ENCODE results near the gene FBLIM1. TPM values are rescaled to one million over a fixed set of nuclear protein-coding genes. Genes with fewer than 3 reads are reported as not detected.

FBLIM1 gene
- total and polyA plus RNA-seq, 2 donors: 1.6 to 10.3 TPM

DNA sequence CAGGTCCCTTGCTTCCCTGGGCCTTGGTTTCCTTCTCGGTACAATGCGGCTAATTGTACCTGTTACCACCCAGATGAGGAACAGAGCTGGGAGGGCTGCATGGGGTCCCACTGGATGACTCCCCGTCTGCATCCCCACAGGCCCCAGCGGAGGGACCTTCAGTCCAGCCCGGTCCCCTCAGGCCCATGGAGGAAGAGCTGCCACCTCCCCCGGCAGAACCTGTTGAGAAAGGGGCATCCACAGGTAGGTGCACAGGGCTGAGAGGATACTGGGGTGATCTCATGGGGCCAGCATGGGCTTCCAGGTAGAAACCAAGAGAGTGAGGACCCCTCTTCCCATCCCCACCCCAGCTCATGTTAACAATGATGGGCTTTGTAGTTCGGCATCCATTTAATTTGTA lies 9.8 kb downstream of the FBLIM1 start:
- H3K4me1 ChIP-seq (ENCODE audit: control insufficient read depth in 2 of 2, insufficient read depth in 2 of 2, low read length in 2 of 2): no peaks in the 10 kb centered on the region
- 98% methylated on average over 7 of the region's 7 CpGs for WGBS

DNA sequence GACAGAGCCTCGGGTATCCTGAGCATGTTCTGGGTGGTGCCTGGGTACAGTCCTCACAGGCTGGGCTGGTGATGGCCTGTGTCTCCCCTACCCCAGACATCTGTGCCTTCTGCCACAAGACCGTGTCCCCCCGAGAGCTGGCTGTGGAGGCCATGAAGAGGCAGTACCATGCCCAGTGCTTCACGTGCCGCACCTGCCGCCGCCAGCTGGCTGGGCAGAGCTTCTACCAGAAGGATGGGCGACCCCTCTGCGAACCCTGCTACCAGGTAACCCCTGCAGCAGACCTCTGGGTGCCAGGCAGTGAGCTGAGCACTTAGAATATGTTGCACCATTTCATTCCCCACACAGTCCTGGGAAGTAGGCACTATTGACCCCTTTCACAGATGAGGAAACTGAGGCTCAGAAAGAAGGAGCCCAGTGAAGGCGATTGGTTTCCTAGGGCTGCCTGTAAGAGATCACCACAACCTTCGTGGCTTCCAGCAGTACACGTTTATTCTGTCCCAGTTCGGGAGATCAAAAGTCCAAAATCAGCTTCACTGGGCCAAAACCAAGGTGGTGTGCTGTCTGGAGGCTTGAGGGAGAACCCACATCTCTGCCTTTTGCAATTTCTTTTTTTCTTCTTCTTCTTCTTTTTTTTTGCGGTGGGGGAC lies 11.8 kb downstream of the FBLIM1 start:
- Histone ChIP-seq H3K27me3 (ENCODE audit: control insufficient read depth in 2 of 2, insufficient read depth in 1 of 2, low read length in 1 of 2) (peaks cover 0 to 2% of the 10 kb centered on the region in 2 donors), H3K27ac (ENCODE audit: low read depth in 1 of 2, low read length in 1 of 2) (no peak overlapping the region), H3K36me3 (ENCODE audit: control insufficient read depth in 2 of 2, insufficient read depth in 2 of 2, low read length in 1 of 2) (no peaks in the 10 kb centered on the region), H3K4me1 (ENCODE audit: control insufficient read depth in 2 of 2, insufficient read depth in 2 of 2, low read length in 2 of 2) (no peaks in the 10 kb centered on the region), H3K9me3 (ENCODE audit: control insufficient read depth in 2 of 2, insufficient read depth in 1 of 2, low read length in 1 of 2) (no peaks in the 10 kb centered on the region), H3K4me3 (ENCODE audit: low read length in 2 of 2) (no peak overlapping the region)
- 94% methylated on average over 14 of the region's 14 CpGs for WGBS
- DNase-seq (ENCODE audit: low read depth in 6 of 9, low spot score in 9 of 9): no peak

More for the DNA sequence above, 9.8 kb downstream of the FBLIM1 start:
- Histone ChIP-seq H3K4me3 (ENCODE audit: low read length in 2 of 2) (no peak overlapping the region), H3K27me3 (ENCODE audit: control insufficient read depth in 2 of 2, insufficient read depth in 1 of 2, low read length in 1 of 2) (peaks cover 0 to 7% of the 10 kb centered on the region in 2 donors), H3K9me3 (ENCODE audit: control insufficient read depth in 2 of 2, insufficient read depth in 1 of 2, low read length in 1 of 2) (no peaks in the 10 kb centered on the region), H3K27ac (ENCODE audit: low read depth in 1 of 2, low read length in 1 of 2) (no peak overlapping the region), H3K36me3 (ENCODE audit: control insufficient read depth in 2 of 2, insufficient read depth in 2 of 2, low read length in 1 of 2) (no peaks in the 10 kb centered on the region)
- no peak for DNase-seq (ENCODE audit: low read depth in 6 of 9, low spot score in 9 of 9)

DNA sequence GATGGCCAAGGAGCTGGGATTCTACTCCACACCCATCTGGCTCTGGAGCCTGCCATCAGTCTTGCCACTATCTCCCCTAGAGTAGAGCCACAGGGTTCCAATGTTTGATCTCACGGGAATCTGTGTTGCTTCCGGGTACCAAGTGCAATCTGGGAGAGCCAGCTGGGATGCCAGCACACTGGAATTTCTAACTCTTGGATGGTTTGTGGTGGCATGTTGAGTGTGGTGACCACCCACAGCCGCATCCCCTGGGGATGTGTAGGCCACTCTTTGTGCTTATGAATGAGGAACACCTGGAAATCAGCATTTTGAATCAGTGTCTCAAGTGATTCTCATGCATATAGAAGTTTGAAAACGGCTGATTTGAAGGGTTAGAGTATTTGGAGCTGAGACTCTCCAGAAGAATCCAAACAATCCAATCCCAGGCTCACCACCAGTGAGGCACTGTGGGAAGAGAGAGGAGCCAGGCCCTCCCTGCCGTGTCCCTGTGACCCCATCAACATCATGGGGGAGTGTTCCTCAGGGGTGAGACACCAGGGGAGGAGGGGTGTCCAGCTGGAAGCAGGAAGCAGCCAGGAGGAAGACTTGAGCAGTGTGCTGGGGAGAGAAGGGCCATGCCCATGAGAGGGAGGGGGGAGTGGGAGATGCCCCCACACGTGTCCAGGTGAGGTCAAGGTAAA lies 13.4 kb downstream of the FBLIM1 start:
- WGBS: 91% methylated on average over 6 of the region's 6 CpGs
- no peak overlapping the region for H3K27ac ChIP-seq (ENCODE audit: low read depth in 1 of 2, low read length in 1 of 2)

DNA sequence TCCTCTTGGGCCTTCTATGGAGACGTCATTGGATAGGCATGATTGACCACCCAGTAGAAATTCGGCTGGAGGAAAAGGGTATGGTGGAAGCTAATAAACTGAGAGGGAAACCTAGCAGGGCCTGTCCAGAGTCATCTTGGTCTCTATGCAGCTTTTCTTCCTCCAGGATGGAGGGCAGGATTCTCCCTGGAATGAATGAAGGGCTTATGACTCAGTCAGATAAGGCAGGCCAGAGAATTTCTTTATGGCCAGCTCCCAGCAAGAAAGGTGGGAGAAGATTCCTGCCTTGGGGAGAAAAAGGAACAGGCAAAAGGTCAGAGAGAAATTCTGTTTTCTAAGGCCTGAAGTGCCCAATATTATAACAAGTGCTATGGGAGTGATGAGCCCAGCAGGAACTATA lies 17.1 kb downstream of the FBLIM1 start:
- Histone ChIP-seq H3K27me3 (ENCODE audit: control insufficient read depth in 2 of 2, insufficient read depth in 1 of 2, low read length in 1 of 2) (peaks cover 0 to 2% of the 10 kb centered on the region in 2 donors), H3K4me1 (ENCODE audit: control insufficient read depth in 2 of 2, insufficient read depth in 2 of 2, low read length in 2 of 2) (no peaks in the 10 kb centered on the region), H3K4me3 (ENCODE audit: low read length in 2 of 2) (no peak overlapping the region), H3K36me3 (ENCODE audit: control insufficient read depth in 2 of 2, insufficient read depth in 2 of 2, low read length in 1 of 2) (no peaks in the 10 kb centered on the region), H3K9me3 (ENCODE audit: control insufficient read depth in 2 of 2, insufficient read depth in 1 of 2, low read length in 1 of 2) (no peaks in the 10 kb centered on the region), H3K27ac (ENCODE audit: low read depth in 1 of 2, low read length in 1 of 2) (no peak overlapping the region)
- no peak for DNase-seq (ENCODE audit: low read depth in 6 of 9, low spot score in 9 of 9)
- WGBS: 95% methylated on average over 2 of the region's 2 CpGs

More for the DNA sequence above, 13.4 kb downstream of the FBLIM1 start:
- peaks cover 0 to 2% of the 10 kb centered on the region in 2 donors for H3K27me3 ChIP-seq (ENCODE audit: control insufficient read depth in 2 of 2, insufficient read depth in 1 of 2, low read length in 1 of 2)
- DNase-seq (ENCODE audit: low read depth in 6 of 9, low spot score in 9 of 9): no peak
- no peaks in the 10 kb centered on the region for H3K9me3 ChIP-seq (ENCODE audit: control insufficient read depth in 2 of 2, insufficient read depth in 1 of 2, low read length in 1 of 2)
- no peaks in the 10 kb centered on the region for H3K36me3 ChIP-seq (ENCODE audit: control insufficient read depth in 2 of 2, insufficient read depth in 2 of 2, low read length in 1 of 2)
- no peaks in the 10 kb centered on the region for H3K4me1 ChIP-seq (ENCODE audit: control insufficient read depth in 2 of 2, insufficient read depth in 2 of 2, low read length in 2 of 2)
- H3K4me3 ChIP-seq (ENCODE audit: low read length in 2 of 2): no peak overlapping the region

DNA sequence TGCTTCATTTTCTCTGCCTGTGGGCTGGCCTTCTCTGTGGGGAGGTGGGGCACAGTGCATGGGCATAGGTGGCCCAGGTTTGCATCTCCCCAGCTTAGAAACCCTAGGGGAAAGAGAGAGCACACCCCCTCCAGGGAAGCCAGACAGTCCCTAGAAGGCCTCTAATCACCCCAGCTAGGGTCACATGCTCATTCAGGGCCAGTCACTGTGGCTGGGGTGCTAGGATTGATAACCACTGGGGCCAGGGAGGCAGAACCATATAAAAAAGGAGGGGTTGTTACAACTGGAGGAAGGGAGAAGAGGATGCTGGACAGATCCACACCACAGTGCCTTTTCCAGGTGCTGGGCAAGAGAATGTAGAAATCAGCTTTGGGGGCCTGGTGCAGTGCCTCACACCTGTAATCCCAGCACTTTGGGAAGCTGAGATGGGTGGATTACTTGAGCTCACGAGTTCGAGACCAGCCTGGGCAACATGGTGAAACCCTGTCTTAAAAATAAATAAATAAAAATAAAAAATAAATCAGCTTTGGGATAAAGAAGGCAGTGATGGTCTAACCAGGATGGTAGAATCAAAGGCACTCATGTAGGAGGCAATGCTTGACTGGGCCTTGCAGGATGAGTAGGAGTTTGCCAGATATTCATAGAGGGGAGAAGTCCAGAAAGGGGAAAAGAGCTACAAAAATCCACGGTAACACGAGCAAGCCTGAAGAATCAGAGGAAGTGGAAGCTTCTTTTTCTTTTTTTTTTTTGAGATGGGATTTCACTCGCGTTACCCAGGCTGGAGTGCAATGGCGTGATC lies 19.5 kb downstream of the FBLIM1 start:
- WGBS: 92% methylated on average over 7 of the region's 7 CpGs
- Histone ChIP-seq H3K27ac (ENCODE audit: low read depth in 1 of 2, low read length in 1 of 2) (no peak overlapping the region), H3K4me3 (ENCODE audit: low read length in 2 of 2) (no peak overlapping the region), H3K36me3 (ENCODE audit: control insufficient read depth in 2 of 2, insufficient read depth in 2 of 2, low read length in 1 of 2) (no peaks in the 10 kb centered on the region), H3K27me3 (ENCODE audit: control insufficient read depth in 2 of 2, insufficient read depth in 1 of 2, low read length in 1 of 2) (peaks cover 0 to 2% of the 10 kb centered on the region in 2 donors), H3K4me1 (ENCODE audit: control insufficient read depth in 2 of 2, insufficient read depth in 2 of 2, low read length in 2 of 2) (no peaks in the 10 kb centered on the region), H3K9me3 (ENCODE audit: control insufficient read depth in 2 of 2, insufficient read depth in 1 of 2, low read length in 1 of 2) (no peaks in the 10 kb centered on the region)
- no peak for DNase-seq (ENCODE audit: low read depth in 6 of 9, low spot score in 9 of 9)

DNA sequence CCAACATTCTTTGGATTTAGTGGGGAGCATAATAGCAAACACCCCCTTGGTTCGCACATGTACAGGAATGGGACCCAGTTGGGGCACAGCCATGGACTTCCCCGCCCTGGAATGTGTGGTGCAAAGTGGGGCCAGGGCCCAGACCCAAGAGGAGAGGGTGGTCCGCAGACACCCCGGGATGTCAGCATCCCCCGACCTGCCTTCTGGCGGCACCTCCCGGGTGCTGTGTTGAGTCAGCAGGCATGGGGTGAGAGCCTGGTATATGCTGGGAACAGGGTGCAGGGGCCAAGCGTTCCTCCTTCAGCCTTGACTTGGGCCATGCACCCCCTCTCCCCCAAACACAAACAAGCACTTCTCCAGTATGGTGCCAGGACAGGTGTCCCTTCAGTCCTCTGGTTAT lies 27.1 kb downstream of the FBLIM1 start:
- Histone ChIP-seq H3K36me3 (ENCODE audit: control insufficient read depth in 2 of 2, insufficient read depth in 2 of 2, low read length in 1 of 2) (no peaks in the 10 kb centered on the region), H3K27ac (ENCODE audit: low read depth in 1 of 2, low read length in 1 of 2) (no peak overlapping the region), H3K9me3 (ENCODE audit: control insufficient read depth in 2 of 2, insufficient read depth in 1 of 2, low read length in 1 of 2) (no peaks in the 10 kb centered on the region), H3K27me3 (ENCODE audit: control insufficient read depth in 2 of 2, insufficient read depth in 1 of 2, low read length in 1 of 2) (no peaks in the 10 kb centered on the region), H3K4me1 (ENCODE audit: control insufficient read depth in 2 of 2, insufficient read depth in 2 of 2, low read length in 2 of 2) (no peaks in the 10 kb centered on the region), H3K4me3 (ENCODE audit: low read length in 2 of 2) (no peak overlapping the region)
- no peak for DNase-seq (ENCODE audit: low read depth in 6 of 9, low spot score in 9 of 9)
- WGBS: 97% methylated on average over 8 of the region's 8 CpGs

DNA sequence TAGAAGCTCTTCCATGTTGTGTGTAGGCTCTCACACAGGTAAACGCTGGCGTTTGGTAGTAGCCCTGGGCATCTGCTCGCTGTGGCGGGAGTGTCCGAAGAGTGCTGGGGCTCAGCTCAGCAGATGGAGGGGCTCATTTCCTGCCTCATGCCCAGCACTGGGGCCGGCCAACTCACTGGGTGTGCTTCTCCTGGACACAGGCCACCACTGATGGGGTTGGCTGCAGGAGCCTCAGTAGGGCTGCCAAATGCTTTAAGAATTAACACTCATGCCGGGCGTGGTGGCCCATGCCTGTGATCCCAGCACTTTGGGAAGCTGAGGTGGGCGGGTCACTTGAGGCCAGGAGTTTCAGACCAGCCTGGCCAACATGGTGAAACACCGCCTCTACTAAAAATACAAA lies 28.0 kb downstream of the FBLIM1 start:
- H3K9me3 ChIP-seq (ENCODE audit: control insufficient read depth in 2 of 2, insufficient read depth in 1 of 2, low read length in 1 of 2): no peaks in the 10 kb centered on the region
- no peak overlapping the region for H3K4me3 ChIP-seq (ENCODE audit: low read length in 2 of 2)
- H3K27ac ChIP-seq (ENCODE audit: low read depth in 1 of 2, low read length in 1 of 2): no peak overlapping the region
- no peak for DNase-seq (ENCODE audit: low read depth in 6 of 9, low spot score in 9 of 9)
- no peaks in the 10 kb centered on the region for H3K4me1 ChIP-seq (ENCODE audit: control insufficient read depth in 2 of 2, insufficient read depth in 2 of 2, low read length in 2 of 2)
- H3K36me3 ChIP-seq (ENCODE audit: control insufficient read depth in 2 of 2, insufficient read depth in 2 of 2, low read length in 1 of 2): no peaks in the 10 kb centered on the region
- no peaks in the 10 kb centered on the region for H3K27me3 ChIP-seq (ENCODE audit: control insufficient read depth in 2 of 2, insufficient read depth in 1 of 2, low read length in 1 of 2)
- WGBS: 97% methylated on average over 10 of the region's 10 CpGs

DNA sequence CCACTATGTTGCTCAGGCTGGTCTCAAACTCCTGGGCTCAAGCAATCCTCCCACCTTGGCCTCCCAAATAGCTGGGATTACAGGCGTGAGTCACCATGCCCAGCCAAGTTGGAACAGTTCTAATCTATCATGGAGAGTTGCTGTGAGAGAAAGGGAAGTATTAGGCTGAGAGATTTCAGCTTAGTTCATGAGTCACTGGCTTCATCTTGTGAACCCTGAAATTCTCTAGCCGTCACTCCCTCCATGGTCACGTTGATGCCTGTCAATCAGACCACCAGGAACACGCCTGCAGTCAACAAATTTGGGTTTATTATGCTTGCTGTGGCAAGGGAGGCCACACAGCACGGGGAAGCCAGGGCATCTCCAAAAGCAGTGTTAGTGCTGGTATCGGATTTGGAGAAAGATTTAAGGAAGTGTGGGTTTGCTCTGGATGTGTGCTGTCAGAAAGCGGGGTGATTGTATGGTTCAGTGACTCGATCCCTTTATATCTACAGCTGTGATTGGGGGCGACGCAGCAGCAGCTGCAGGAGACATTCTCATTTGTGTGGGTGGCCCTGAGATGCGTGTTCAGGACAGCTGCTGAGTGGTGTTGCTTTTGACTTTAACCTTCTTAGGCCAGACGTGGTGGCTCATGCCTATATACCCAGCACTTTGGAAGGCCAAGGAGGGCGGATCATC lies 30.2 kb downstream of the FBLIM1 start:
- H3K4me3 ChIP-seq (ENCODE audit: low read length in 2 of 2): no peak overlapping the region
- 85% methylated on average over 13 of the region's 13 CpGs for WGBS
- no peaks in the 10 kb centered on the region for H3K27me3 ChIP-seq (ENCODE audit: control insufficient read depth in 2 of 2, insufficient read depth in 1 of 2, low read length in 1 of 2)
- H3K27ac ChIP-seq (ENCODE audit: low read depth in 1 of 2, low read length in 1 of 2): no peak overlapping the region
- H3K4me1 ChIP-seq (ENCODE audit: control insufficient read depth in 2 of 2, insufficient read depth in 2 of 2, low read length in 2 of 2): peaks cover 0 to 2% of the 10 kb centered on the region in 2 donors
- H3K36me3 ChIP-seq (ENCODE audit: control insufficient read depth in 2 of 2, insufficient read depth in 2 of 2, low read length in 1 of 2): no peaks in the 10 kb centered on the region
- no peaks in the 10 kb centered on the region for H3K9me3 ChIP-seq (ENCODE audit: control insufficient read depth in 2 of 2, insufficient read depth in 1 of 2, low read length in 1 of 2)
- no peak for DNase-seq (ENCODE audit: low read depth in 6 of 9, low spot score in 9 of 9)

All from thymus (tissue), 11 donors.